Measurements from ENCODE around the gene DMD.
"Not testable (repeated sequence)": the region's sequence is repeated elsewhere in the genome, so short reads cannot be mapped to it uniquely, and the experiment has no call there.

Gene DMD

GRCh38 chrX:31464306-31464915, 1746.9 kb downstream of the DMD start:
- DNase-seq (ENCODE audit: low read depth in 1 of 2, low spot score in 1 of 2) = no peak

- no peak for DNase-seq (ENCODE audit: low read depth in 1 of 2, low spot score in 1 of 2)
Observed at GRCh38 chrX:31461266-31461665, 1750.1 kb downstream of the DMD start.

GRCh38 chrX:31459361-31459760, 1752.0 kb downstream of the DMD start:
- DNase-seq (ENCODE audit: low read depth in 1 of 2, low spot score in 1 of 2) = no peak

GRCh38 chrX:31449965-31450364, 1761.4 kb downstream of the DMD start:
- no peak for DNase-seq (ENCODE audit: low read depth in 1 of 2, low spot score in 1 of 2)

- DNase-seq (ENCODE audit: low read depth in 1 of 2, low spot score in 1 of 2) = no peak
Observed at GRCh38 chrX:31449081-31449480, 1762.3 kb downstream of the DMD start.

DNA sequence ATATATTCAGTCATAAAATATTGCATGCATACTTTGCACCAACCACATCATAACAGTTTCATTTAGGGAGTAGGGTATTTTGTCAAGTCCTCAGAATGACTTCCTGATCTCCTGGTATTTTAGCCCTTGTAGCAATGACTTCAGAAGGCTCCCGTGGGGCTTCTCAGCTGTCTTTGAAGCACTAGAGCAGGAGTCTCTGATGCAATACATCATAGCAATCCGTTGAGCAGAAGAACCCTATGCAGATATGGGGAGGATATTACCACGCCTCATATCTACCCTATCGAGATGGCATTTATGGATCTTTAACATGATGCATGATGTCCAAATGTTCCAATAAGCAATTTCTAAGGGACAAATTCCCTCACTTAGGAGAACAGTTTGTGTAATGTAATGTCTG, 1765.8 kb downstream of the DMD start:
- no peak for DNase-seq (ENCODE audit: low read depth in 1 of 2, low spot score in 1 of 2)

- no peak for DNase-seq (ENCODE audit: low read depth in 1 of 2, low spot score in 1 of 2)
Observed at GRCh38 chrX:31443654-31444053, 1767.7 kb downstream of the DMD start.

- no peak for DNase-seq (ENCODE audit: low read depth in 1 of 2, low spot score in 1 of 2)
Observed at GRCh38 chrX:31440546-31440945, 1770.8 kb downstream of the DMD start.

GRCh38 chrX:31436424-31436823, 1774.9 kb downstream of the DMD start:
- DNase-seq (ENCODE audit: low read depth in 1 of 2, low spot score in 1 of 2) = no peak

DNA sequence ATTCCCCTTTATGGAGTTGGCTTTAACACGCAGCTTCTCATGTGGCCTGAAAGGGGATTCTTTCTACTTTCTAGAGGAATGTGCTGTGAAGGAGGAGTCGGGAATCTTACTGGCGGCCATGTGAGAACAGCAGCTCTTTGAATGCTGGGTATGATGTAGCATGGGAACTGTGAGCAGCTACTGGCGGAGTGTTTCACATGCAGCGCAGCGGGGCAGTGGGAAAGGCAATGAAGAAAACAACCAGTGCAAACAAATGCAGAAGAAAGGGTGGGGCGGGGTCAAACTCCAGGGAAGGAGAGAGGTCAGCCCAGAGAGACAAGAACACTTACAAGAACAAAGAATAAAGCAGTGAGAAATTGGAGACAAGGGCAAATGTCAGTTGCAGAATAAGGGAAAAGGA, 1775.8 kb downstream of the DMD start:
- no peak for DNase-seq (ENCODE audit: low read depth in 1 of 2, low spot score in 1 of 2)

DNA sequence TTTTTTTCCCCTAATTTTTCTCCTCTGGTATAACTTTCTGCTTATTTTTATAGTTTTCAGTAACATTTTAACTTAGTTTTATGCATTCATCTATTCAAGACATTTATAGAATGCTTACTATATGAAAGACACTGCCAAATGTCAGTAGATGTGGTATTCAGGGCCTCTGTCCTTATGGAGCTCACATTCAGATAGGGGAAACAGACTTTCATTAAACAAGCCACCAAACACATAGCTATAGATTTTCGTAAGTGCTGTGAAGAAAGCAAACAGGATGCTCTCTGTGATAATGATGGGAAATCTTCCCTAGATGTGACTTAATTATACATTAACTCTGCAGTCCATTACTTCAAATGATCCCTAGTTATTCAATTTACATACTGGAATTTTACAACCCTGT, 1777.5 kb downstream of the DMD start:
- no peak for DNase-seq (ENCODE audit: low read depth in 1 of 2, low spot score in 1 of 2)

GRCh38 chrX:31429915-31430314, 1781.4 kb downstream of the DMD start:
- no peak for DNase-seq (ENCODE audit: low read depth in 1 of 2, low spot score in 1 of 2)

GRCh38 chrX:31423609-31424189, 1787.7 kb downstream of the DMD start:
- no peak for DNase-seq (ENCODE audit: low read depth in 1 of 2, low spot score in 1 of 2)

- no peak for DNase-seq (ENCODE audit: low read depth in 1 of 2, low spot score in 1 of 2)
Observed at GRCh38 chrX:31421441-31421840, 1789.9 kb downstream of the DMD start.

DNA sequence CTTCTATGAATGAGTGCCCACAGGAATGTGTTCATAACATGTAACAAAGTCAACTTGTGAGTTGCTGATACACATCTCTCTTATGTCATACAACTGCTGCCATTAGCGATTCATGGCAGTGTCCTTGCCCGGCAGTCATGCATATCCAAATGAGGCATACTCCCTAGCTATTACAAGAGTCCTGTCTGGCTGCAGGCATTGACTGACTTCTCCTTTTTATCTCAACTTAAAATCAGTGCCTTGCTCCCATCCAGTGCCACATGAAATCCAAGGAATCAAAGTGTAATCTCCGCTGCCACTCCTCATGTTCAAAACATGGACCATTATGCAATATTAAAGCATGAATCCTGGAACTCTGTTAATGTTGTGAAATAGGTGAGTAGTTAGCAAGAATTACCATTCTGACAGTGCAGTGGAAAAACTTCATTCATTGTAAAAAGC, 1790.6 kb downstream of the DMD start:
- DNase-seq (ENCODE audit: low read depth in 1 of 2, low spot score in 1 of 2) = no peak

- DNase-seq (ENCODE audit: low read depth in 1 of 2, low spot score in 1 of 2) = no peak
Observed at GRCh38 chrX:31420302-31420701, 1791.0 kb downstream of the DMD start.

DNA sequence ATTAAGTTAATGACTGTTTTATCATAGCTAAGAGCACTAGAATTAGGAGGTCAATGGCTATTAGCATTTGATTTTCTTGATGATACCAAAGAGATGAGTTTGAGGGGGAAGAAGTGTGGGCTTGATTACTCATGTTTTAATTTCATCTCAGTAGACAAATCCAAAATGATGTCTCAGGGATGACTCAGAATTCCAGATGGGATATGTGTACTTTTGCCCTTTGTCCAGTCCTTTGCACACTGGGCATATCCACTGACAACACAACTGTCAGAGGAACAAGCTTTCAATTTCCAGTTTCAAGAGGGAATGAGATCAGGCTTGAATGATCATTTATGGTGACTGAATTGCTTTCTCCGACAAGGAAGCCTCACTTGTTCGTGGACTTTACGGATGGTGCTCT, 1814.2 kb downstream of the DMD start:
- no peak for DNase-seq (ENCODE audit: low read depth in 1 of 2, low spot score in 1 of 2)

DNA sequence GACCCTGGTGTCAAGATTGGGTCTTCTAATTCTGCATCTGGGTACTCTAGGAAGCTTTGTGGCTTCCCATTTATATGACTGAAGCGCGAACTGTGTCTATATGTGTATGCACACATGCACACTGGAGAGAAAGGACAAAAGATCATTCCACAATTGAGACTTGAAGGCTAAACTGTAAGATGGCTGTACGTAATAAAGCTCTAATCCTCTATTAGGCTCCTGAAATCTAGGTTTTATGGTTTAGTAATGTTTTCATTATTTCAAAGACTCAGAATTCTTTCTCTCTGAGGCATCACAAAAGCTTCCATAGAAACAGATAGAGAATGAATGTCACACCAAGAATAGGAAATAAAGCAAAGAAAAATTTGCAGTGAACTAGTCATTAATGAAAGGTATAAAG, 1818.8 kb downstream of the DMD start:
- no peak for DNase-seq (ENCODE audit: low read depth in 1 of 2, low spot score in 1 of 2)

GRCh38 chrX:31388946-31389345, 1822.4 kb downstream of the DMD start:
- DNase-seq (ENCODE audit: low read depth in 1 of 2, low spot score in 1 of 2) = no peak

- no peak for DNase-seq (ENCODE audit: low read depth in 1 of 2, low spot score in 1 of 2)
Observed at GRCh38 chrX:31384471-31384870, 1826.9 kb downstream of the DMD start.

DNA sequence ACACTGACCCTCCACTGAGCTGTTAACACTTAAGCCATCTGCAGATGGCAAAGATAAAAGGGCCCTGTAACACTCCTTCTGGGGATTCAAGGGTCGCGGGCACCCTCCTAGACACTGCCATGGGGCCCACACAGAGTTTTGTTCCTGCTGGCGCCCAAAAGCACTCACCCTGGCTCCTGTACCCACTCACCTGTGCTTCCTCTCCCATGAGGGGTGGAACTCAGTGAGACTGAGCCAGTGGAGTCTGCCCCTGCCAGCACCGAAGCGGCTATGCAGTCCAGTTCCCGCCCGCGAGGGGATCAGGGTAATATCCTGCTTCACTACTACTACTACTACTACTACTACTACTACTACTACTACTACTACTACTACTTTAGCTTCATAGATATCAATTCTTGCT, 1827.4 kb downstream of the DMD start:
- DNase-seq (ENCODE audit: low read depth in 1 of 2, low spot score in 1 of 2) = no peak

DNA sequence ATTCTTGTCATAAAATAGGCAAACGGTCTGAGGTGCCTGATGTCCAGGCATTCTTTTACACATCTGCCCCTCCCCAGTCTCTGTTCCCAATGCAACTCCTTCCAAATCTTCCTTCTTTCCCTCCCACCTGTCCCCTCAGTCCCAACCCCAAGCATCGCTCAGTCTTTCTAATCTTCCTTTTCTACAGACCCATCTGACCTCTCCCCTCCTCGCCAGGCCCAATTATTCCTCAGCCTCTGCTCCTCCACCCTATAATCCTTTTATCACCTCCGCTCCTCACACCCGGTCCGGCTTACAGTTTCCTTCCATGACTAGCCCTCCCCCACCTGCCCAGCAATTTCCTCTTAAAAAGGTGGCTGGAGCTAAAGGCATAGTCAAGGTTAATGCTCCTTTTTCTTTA, 1832.4 kb downstream of the DMD start:
- not testable (repeated sequence) for DNase-seq (ENCODE audit: low read depth in 1 of 2, low spot score in 1 of 2)

DNA sequence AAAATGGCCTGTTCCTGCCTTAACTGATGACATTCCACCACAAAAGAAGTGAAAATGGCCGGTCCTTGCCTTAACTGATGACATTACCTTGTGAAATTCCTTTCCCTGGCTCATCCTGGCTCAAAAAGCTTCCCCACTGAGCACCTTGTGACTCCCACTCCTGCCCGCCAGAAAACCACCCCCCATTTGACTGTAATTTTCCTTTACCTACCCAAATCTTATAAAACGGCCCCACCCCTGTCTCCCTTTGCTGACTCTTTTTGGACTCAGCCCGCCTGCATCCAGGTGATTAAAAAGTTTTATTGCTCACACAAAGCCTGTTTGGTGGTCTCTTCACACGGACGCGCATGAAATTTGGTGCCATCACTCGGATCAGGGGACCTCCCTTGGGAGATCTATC, 1833.5 kb downstream of the DMD start:
- DNase-seq (ENCODE audit: low read depth in 1 of 2, low spot score in 1 of 2) = not testable (repeated sequence)
